Measurements from ENCODE around the gene FBLN1. TPM values are rescaled to one million over a fixed set of nuclear protein-coding genes. Genes with fewer than 3 reads are reported as not detected.

Gene FBLN1
- total and polyA plus RNA-seq, 9 of the 15 experiments (the other 6 are each of a cell fraction or from before 2014, with no cell fraction given), result 0.66 TPM; not detected in 8

GRCh38 chr22:45594123-45594941, 91.6 kb downstream of the FBLN1 start:
- 3% methylated on average over 5 of the region's 8 CpGs for WGBS (ENCODE audit: insufficient coverage, low coverage, missing lambda C conversion rate)
- Histone ChIP-seq H3K4me1 (replicated peaks in 1 of 2; ENCODE audit: control insufficient read depth in 2 of 2, insufficient read depth in 2 of 2, low read length in 2 of 2) (peaks cover 4 to 5% of the 10 kb centered on the region in 2 experiments; a peak in 3 of 5 replicates), H3K79me2 (ENCODE audit: control insufficient read depth, insufficient read depth, low read length) (no peaks in the 10 kb centered on the region), H3K27ac (ENCODE audit: extremely low read depth, low read depth, low read length) (no peak overlapping the region), H3K9me1 (ENCODE audit: control insufficient read depth, insufficient read depth, low read length) (no peaks in the 10 kb centered on the region), H3K36me3 (ENCODE audit: control insufficient read depth, insufficient read depth, low read length) (no peaks in the 10 kb centered on the region), H3K27me3 (ENCODE audit: control insufficient read depth in 2 of 2, insufficient read depth in 2 of 2, low read length in 2 of 2) (peaks cover 0 to 11% of the 10 kb centered on the region in 2 experiments; a peak in 2 of 5 replicates), H3K4me2 (ENCODE audit: insufficient read depth, low read length) (no peak overlapping the region), H3K4me3 (no peak overlapping the region), H3K9ac (ENCODE audit: insufficient read depth in 1 of 2, low read depth in 2 of 2, low read length in 2 of 2) (no peak overlapping the region), H3K9me3 (replicated peaks; ENCODE audit: control insufficient read depth, insufficient read depth, low read depth, low read length) (no peaks in the 10 kb centered on the region), H4K20me1 (replicated peaks; ENCODE audit: control insufficient read depth, insufficient read depth, low read length) (no peaks in the 10 kb centered on the region), H2AFZ (ENCODE audit: low read depth, low read length) (no peak overlapping the region)
- TF ChIP-seq ZNF431 (CRISPR knock-in tag; IDR thresholded peaks at IDR 0.05) (no peak), NFYB (IDR thresholded peaks at IDR 0.05; ENCODE audit: extremely low read depth, insufficient read length) (no peak), ZNF407 (IDR thresholded peaks at IDR 0.05; ENCODE audit: low read depth) (no peak), TEAD2 (tag; IDR thresholded peaks at IDR 0.05) (no peak), ZC3H11A (IDR thresholded peaks at IDR 0.05; ENCODE audit: low read depth, low read length) (no peak), ETS2 (tag; IDR thresholded peaks at IDR 0.05; ENCODE audit: borderline replicate concordance, poor library complexity, severe bottlenecking) (no peak), ZNF280A (IDR thresholded peaks at IDR 0.05; ENCODE audit: low read depth, partially characterized antibody) (no peak)
- CTCF ChIA-PET (ENCODE audit: low intra/inter-chr PET ratio), result no interaction called here
- FAIRE-seq, result no peak
- no peak for DNase-seq (ENCODE audit: extremely low read depth in 1 of 4, low spot score in 3 of 4)
- no peak for ATAC-seq
- no TSS peak for BruUV-seq (replicated peaks)
- POLR2A ChIA-PET, result no interaction called here
- in situ Hi-C loops (cut with MboI), result no loop called here
- intact Hi-C loops (cut with micrococcal nuclease), result no loop called here

Data from K562 (cell line).